Tibial nerve (tissue), 4 donors: ENCODE results near the gene NSD2.

Experiments used
- EP300 ChIP-seq, 2 donors: sonication (generic); formaldehyde crosslinking; IDR thresholded peaks; one replicate each; pipeline ENCODE4 v1.6.1; 2017; ENCODE audit warnings: antibody characterized with exemption in 2 of 2, mild to moderate bottlenecking in 1 of 2
- TF ChIP-seq, protein P1 (sequence below), 5 experiments: fragments of 200-600 bp in 3 of 5; fragments of 450-650 bp in 2 of 5; sonication (generic) in 3 of 5; IDR thresholded peaks; one replicate each; pipeline ENCODE4 v1.5.1; 2016 to 2019; ENCODE audit warnings: antibody characterized with exemption in 5 of 5, mild to moderate bottlenecking in 3 of 5, moderate library complexity in 2 of 5

DNA sequence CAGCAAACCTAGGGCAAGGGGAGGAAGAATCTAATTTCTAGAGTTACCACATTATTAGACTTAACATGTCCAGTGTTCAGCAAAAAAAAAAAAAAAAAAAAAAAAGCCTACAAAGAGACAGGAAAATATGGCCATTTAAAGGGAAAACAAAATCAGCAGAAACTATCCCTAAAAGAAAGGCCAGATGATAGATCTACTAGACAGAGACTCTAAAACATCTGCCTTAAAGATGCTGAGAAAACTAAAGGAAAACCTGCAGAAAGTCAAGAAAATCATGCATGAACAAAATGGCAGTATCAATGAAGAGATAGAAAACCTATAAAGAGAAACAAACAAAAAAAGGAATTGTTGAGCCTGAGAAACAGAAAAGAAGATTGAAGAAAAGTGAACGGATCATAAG, 93.8 kb downstream of the NSD2 start:
- TF ChIP-seq, protein P1, sequence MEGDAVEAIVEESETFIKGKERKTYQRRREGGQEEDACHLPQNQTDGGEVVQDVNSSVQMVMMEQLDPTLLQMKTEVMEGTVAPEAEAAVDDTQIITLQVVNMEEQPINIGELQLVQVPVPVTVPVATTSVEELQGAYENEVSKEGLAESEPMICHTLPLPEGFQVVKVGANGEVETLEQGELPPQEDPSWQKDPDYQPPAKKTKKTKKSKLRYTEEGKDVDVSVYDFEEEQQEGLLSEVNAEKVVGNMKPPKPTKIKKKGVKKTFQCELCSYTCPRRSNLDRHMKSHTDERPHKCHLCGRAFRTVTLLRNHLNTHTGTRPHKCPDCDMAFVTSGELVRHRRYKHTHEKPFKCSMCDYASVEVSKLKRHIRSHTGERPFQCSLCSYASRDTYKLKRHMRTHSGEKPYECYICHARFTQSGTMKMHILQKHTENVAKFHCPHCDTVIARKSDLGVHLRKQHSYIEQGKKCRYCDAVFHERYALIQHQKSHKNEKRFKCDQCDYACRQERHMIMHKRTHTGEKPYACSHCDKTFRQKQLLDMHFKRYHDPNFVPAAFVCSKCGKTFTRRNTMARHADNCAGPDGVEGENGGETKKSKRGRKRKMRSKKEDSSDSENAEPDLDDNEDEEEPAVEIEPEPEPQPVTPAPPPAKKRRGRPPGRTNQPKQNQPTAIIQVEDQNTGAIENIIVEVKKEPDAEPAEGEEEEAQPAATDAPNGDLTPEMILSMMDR (IDR thresholded peaks at IDR 0.05): no peak
- TF ChIP-seq EP300 (IDR thresholded peaks at IDR 0.05): no peak
